Epidermal melanocyte (primary cell): ENCODE measurements around the gene OR7D2.
A peak's percentile ranks its signal among the peaks of the same experiment; 100 is the strongest.

Experiments
- DNase-seq: peaks from one replicate; pipeline ENCODE4 v3.0.0; 2011; ENCODE audit warnings: low spot score; ENCODE audit not compliant: insufficient read length

Gene OR7D2

DNA sequence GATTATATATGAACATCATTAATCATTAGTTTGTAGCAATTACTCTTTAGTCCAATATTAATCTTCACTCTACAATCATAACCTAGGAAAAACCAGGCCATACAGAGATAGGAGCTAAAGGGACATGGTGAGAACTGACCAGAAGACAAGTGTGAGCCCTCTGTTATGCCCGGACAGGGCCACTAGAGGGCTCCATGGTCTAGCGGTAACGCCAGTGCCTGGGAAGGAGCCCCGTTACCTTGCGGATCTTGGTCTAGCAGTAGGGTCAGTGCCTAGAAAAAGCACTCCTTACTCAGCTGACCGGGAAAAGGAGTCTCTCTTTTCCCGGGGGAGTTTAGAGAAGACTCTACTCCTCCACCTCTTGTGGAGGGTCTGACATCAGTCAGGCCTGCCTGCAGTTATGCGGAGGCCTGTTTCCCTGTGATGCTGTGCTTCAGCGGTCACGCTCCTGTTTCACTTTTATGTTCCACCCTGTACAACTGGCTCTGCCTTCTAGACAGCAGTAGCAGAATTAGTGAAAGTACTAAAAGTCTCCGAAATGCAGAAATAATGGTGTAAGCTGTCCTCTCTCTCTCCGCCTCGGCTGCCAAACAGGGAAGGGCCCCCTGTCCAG, 26.8 kb downstream of the OR7D2 start:
- DNase-seq = peak; percentile 26

DNA sequence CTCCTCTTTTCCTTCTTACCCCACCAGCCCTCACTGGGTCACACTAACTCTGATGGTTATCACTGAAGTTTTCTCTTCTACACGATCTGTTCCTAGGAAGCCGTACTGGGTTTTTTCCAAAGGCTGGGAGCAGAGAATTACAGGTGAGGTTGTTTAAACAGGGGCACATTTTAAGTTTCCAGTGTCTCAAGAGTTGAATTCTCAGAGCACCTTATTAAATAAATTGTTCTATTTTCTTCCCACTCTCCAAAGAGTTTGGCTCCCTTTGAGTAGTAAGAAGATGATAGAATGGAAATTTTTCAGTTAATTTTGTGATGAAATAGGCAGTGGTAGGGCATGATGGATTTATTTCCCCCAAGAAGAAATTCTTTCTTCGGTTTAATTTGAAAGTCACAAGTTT, 40.7 kb downstream of the OR7D2 start, which contains the start of gene OR7D4:
Gene OR7D4 (minus strand): TSS at position 101 of the 400 bp plus-strand sequence. CDS start 4,752 bp downstream, outside the sequence.
- no peak for DNase-seq
